ENCODE measurements around the gene PRUNE2. TPM values are rescaled to one million over a fixed set of nuclear protein-coding genes. Genes with fewer than 3 reads are reported as not detected.
"Not testable (repeated sequence)": the region's sequence is repeated elsewhere in the genome, so short reads cannot be mapped to it uniquely, and the experiment has no call there.

Gene PRUNE2
- total RNA-seq, 2 donors from 2014 or later = 357 to 477 TPM

DNA sequence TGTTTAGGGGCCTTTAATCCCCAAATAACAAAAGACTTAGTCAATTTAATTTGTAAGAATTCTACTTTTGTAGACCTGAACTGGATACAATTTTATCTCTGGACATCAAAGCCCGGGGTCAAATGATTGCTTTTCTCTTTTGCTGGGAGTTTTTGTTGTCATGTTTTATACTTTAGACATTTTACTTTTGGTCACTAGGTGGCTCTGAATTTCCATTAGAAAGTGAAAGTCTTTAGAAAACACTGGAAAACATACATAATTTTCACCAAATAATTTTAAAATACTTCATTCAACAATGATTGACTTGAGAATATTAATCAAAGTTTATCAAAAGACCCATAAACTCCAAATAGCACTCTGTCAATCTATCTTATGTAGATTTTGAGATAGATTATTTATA, 144.5 kb downstream of the PRUNE2 start:
- no peak for DNase-seq (ENCODE audit: low spot score)
- intact Hi-C loops (cut with DNase I) = no loop called here

- DNase-seq (ENCODE audit: low spot score) = no peak
- intact Hi-C loops (cut with DNase I) = no loop called here
These were observed 146.2 kb downstream of the PRUNE2 start for GRCh38 chr9:76759732-76760131.

- intact Hi-C loops (cut with DNase I) = no loop called here
These were observed 147.4 kb downstream of the PRUNE2 start for GRCh38 chr9:76758476-76758875.

DNA sequence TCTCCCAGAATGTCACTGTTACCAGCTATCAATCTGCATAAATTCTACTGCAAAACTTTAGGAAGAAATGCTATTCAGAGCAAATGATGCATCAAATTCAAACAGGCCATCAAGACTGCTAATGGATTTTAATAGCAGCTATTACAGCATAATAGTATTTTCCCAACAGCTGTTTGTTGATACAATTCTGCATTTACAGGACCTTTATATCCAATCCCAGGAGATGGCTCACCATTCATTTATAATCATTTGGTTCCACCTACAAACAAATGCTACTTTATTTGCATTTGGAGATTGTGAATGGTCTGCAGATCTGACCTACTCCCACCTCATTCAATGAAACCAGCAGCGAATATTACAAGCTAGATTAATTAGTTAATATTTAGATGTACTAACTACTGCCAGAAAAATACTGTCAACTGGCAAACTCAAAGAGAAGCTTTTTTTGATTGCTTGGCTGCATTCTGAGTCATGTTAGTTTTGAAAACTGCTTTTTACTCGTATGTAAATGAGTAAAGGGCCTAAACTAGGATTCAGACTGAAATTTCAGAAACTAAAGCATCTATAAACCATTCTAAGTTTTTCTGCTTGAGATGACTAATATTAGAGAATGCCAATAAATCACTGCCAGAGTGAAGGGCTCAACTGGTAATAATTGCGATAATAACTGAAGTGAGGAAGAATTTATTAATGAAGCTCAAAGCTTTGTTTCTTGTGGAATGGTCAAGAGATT, 148.8 kb downstream of the PRUNE2 start:
- no peak for DNase-seq (ENCODE audit: low spot score)
- intact Hi-C loops (cut with DNase I) = no loop called here

More at GRCh38 chr9:76758476-76758875, 147.4 kb downstream of the PRUNE2 start:
- no peak for DNase-seq (ENCODE audit: low spot score)

DNA sequence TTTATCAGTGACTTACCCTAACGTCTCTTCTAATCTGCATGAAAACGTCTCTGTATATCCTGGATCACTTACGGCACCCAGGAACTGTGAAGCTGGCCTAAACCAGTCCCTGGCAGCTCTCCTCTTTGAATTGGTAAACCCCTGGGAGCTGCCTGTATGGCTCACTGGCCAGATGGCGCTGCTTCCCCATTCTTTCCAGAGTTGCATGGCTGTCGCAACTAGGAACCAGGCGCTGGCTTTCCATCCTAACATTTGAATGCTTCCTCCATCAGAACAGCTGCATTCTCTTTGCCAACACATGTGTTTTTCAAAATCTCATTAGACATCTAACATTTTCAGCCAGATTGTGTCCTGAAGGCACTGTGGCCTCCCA, 149.7 kb downstream of the PRUNE2 start:
- intact Hi-C loops (cut with DNase I) = no loop called here

GRCh38 chr9:76751001-76751400, 154.9 kb downstream of the PRUNE2 start:
- DNase-seq (ENCODE audit: low spot score) = no peak
- intact Hi-C loops (cut with DNase I) = no loop called here

More for the DNA sequence above, 149.7 kb downstream of the PRUNE2 start:
- DNase-seq (ENCODE audit: low spot score) = no peak

GRCh38 chr9:76744336-76744735, 161.6 kb downstream of the PRUNE2 start:
- intact Hi-C loops (cut with DNase I) = no loop called here
- DNase-seq (ENCODE audit: low spot score) = no peak

GRCh38 chr9:76743931-76744330, 162.0 kb downstream of the PRUNE2 start:
- no peak for DNase-seq (ENCODE audit: low spot score)
- intact Hi-C loops (cut with DNase I) = no loop called here

- intact Hi-C loops (cut with DNase I); DNase-seq (ENCODE audit: low spot score): not testable (repeated sequence)
These were observed 163.0 kb downstream of the PRUNE2 start for GRCh38 chr9:76742890-76743289.

DNA sequence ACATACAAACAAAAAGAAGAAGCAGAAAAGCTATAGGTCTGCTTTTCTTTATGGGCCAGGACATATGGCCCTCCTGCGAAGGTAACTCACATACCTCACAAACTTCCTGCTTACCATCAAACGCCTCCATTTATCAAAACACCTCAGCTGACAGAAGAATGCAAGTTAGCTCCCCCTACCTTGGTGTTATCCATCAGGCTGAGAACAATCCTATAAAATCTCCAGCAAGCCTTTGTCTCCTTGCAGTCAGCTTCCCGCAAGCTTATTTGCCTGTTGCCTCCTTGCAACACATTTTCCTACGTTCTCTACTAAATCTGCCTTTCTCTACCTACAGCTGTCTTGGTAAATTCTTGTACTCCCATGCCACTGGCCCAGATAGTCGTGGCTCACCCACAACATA, 164.4 kb downstream of the PRUNE2 start:
- intact Hi-C loops (cut with DNase I) = no loop called here
- no peak for DNase-seq (ENCODE audit: low spot score)

DNA sequence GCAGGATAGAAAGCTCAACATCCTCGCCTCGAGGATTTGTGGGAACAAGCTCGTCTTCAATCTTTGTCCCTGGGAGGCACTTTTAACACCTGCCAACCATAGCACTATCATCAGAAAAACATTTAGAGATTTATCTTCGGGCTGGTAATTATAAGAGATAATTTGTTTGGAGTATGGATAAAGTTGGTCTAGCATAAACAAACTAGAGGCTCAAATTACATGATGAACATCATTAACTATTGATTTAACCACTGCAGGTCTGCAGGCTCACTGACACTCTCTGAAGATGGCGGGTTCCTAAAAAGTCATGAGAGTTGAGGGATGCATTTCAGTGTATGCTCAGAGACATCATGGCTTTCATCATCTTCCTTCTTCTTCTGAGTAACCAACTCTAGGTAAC, 167.5 kb downstream of the PRUNE2 start:
- intact Hi-C loops (cut with DNase I) = no loop called here
- DNase-seq (ENCODE audit: low spot score) = no peak

GRCh38 chr9:76737154-76737902, 168.6 kb downstream of the PRUNE2 start:
- intact Hi-C loops (cut with DNase I) = no loop called here
- DNase-seq (ENCODE audit: low spot score) = no peak

DNA sequence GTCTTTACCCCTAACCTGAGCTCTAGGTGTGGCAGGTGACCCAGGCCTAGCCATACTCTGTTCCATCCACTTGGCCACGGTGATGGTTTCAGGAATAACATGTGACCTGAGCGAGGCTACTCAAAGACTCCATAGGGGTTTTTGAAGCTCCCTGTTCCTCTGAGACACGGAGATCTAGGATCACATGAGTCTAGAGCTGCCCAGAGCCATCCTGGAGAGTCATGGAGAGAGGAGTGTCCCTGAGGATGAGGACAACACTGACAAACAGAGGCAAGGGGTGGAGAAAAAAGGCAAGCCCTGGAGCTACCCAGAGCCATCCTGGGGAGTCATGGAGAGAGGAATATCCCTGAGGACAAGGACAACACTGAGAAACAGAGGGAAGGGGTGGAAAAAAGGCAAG, 171.2 kb downstream of the PRUNE2 start:
- DNase-seq (ENCODE audit: low spot score) = no peak
- intact Hi-C loops (cut with DNase I) = no loop called here

GRCh38 chr9:76733096-76733495, 172.8 kb downstream of the PRUNE2 start:
- no peak for DNase-seq (ENCODE audit: low spot score)
- intact Hi-C loops (cut with DNase I) = no loop called here

DNA sequence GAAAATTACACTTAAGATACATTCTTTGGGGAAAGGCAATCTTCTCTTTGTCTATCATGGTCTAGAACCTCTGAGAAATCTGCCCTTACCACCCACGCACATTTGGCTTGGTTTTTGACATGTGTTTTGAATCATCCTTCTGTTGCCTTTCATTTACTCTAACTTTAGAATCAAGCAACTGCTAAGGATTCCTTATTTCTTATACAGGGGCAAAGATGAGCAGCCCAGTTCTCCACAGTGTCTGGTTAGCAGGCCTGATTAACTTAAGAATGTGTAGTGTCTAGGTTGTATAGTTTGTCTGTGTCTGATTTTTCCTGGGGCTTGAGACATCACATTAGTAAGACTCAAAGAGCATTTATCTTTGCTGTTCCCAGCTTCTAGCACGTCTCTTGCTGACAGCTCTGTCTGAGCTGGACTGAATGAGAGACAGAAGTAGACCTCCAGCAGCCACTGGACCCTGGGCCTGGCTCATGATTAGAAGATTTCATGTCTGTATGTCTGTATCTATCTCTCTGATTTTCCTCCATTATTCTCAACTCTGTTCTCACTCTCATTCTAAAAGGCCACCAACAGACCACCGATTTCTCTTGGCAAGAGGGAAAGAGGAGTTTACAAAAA, 173.5 kb downstream of the PRUNE2 start:
- no peak for DNase-seq (ENCODE audit: low spot score)
- intact Hi-C loops (cut with DNase I) = no loop called here

DNA sequence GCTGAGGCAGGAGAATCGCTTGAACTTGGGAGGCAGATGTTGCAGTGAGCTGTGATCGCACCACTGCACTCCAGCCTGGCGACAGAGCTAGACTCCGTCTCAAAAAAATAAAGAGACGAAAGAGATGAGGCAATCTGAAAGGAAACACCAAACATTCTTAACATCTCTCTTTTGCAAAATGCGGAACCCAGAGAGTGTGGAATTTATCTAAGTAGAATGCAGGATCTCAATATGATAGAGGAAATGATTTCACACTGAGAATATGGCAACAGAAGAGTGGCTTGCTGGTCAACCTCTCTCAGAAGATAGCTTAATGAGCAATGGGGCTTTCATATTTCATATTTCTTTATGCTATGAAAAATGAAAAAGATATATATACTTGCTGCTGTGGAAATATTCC, 175.1 kb downstream of the PRUNE2 start:
- DNase-seq (ENCODE audit: low spot score) = no peak
- intact Hi-C loops (cut with DNase I) = no loop called here

DNA sequence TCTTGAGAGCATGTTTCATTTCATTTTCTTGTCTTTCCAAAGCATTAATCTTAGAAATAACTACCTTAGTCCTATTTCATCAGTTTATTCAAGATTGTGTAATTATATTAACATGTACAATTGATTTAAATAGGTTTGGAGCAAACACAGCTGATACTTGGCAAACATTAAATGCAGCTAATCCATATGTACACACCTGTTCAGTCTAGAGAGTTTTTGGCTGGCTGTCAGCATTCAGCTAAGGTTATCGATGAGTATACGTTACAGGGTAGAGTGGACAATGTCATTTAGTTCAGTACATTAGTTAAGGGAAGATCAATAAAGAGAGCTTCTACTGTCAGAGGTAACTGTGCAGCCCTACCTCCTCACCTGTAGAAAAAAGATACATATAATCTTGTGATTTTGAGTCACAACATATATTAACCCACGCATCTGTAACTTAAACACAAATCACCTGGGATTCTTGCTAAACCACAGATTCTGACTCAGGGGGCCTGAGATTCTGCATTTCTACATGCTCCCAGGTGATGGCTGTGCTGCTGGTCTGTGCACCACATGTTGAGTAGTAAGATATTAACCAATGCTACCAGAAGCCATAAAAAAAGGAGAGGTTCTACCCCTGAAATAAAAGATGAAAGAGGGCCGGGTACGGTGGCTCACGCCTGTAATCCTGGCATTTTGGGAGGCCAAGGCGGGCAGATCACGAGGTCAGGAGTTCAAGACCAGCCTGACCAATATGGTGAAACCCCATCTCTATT, 175.8 kb downstream of the PRUNE2 start:
- intact Hi-C loops (cut with DNase I) = loop anchor here in 1 of 2 donors (10.0 kb wide), 1 partner anchor 1735 kb away; no protein-coding TSS in a partner anchor
- DNase-seq (ENCODE audit: low spot score) = no peak

DNA sequence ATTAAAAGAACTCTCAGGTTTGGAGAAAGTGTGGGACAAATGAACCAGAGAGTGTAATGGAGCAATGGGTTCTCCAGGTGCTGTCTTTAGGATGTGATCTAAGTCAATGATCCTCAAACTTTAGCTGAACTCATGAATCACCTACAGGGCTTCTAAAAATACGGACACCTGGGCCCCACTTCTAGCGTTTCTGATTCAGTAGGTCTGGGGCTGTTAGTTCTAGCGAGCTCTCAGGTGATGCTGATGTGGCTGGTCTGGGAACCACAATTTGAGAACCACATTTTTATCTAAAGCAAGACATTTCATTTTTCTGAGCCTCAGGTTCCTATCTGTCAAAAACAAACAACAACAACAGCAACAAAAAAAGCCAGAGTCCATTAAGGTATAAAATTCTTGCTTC, 176.8 kb downstream of the PRUNE2 start:
- intact Hi-C loops (cut with DNase I) = loop anchor here in 1 of 2 donors (10.0 kb wide), 1 partner anchor 1734 kb away; no protein-coding TSS in a partner anchor
- DNase-seq (ENCODE audit: low spot score) = no peak

GRCh38 chr9:76725885-76726284, 180.0 kb downstream of the PRUNE2 start:
- DNase-seq (ENCODE audit: low spot score) = no peak
- intact Hi-C loops (cut with DNase I) = loop anchor here in 1 of 2 donors (10.0 kb wide), 1 partner anchor 1731 kb away; no protein-coding TSS in a partner anchor
